Calu3 (cell line): ENCODE data around the gene CUL7. TPM values are rescaled to one million over a fixed set of nuclear protein-coding genes. Genes with fewer than 3 reads are reported as not detected.

Source experiments
- BruUV-seq: library from RNA; stranded (reverse); fragments of 400-500 nt; replicated peaks from 2 replicates; lab custom pipeline; 2021; lab: Mats Ljungman, UMichigan
- CTCF ChIA-PET: fragments of 300-600 bp; sonication (Branson Sonifier 250); formaldehyde crosslinking; loops from one replicate; lab custom pipeline; 2022; ENCODE audit warnings: antibody characterized with exemption; lab: Charles Lee
- DNase-seq: peaks from one replicate; pipeline ENCODE4 v3.0.0; 2022
- H3K27ac Mint-ChIP-seq: one replicate; pipeline ENCODE4 v1.8.0; 2022; ENCODE audit warnings: mixed read lengths; ENCODE audit not compliant: unreplicated experiment
- H3K27me3 Mint-ChIP-seq: one replicate; pipeline ENCODE4 v1.8.0; 2022; ENCODE audit warnings: mixed read lengths; ENCODE audit not compliant: unreplicated experiment
- H3K36me3 Mint-ChIP-seq: one replicate; pipeline ENCODE4 v1.8.0; 2022; ENCODE audit warnings: mild to moderate bottlenecking, moderate library complexity, mixed read lengths; ENCODE audit not compliant: insufficient read depth, unreplicated experiment
- H3K4me1 Mint-ChIP-seq: one replicate; pipeline ENCODE4 v1.8.0; 2022; ENCODE audit warnings: mild to moderate bottlenecking, low read depth, mixed read lengths; ENCODE audit not compliant: unreplicated experiment
- H3K4me3 Mint-ChIP-seq: one replicate; pipeline ENCODE4 v1.8.0; 2022; ENCODE audit warnings: mild to moderate bottlenecking, low read depth, moderate library complexity, mixed read lengths; ENCODE audit not compliant: unreplicated experiment
- H3K9me3 Mint-ChIP-seq: one replicate; pipeline ENCODE4 v1.8.0; 2022; ENCODE audit warnings: low read depth, mixed read lengths; ENCODE audit not compliant: unreplicated experiment
- CTCF ChIP-seq: fragments of 200-600 bp; IDR thresholded peaks from one replicate; pipeline ENCODE4 v1.8.0; 2022; ENCODE audit warnings: antibody characterized with exemption; ENCODE audit not compliant: unreplicated experiment
- intact Hi-C: fragments of 100-400 bp; cut with micrococcal nuclease; formaldehyde crosslinking; loops from one replicate; pipeline ENCODE4 v1.10.0; 2022; ENCODE audit not compliant: unreplicated experiment
- total RNA-seq: library from RNA; stranded (reverse); gene quantifications from 2 replicates; pipeline ENCODE4 v1.2.3, GENCODE V29; 2022

CUL7 gene
- total RNA-seq, 1 experiment from 2014 or later, result 25.5 TPM

DNA sequence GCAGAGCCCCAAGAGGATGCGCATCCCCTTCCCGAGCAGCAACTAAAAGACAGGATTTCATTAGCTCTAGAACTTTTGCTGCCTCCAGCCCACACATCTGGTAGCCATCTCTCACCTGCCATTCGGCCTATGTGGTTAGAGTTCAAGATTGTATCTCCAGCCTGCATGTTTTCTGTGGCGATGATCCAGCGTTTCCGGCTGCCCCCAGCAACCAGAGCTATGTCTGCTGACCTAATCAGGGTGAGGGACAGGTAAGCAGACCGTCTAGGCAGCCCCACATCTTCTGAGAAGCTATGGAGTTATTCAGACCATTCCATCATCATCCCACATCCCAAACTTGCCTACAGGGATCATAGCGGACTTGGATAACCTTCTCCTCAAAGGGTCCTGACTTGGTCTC is 2.3 kb upstream of the CUL7 start:
- no peaks in the 10 kb centered on the region for H3K9me3 Mint-ChIP-seq
- peaks cover 72% of the 10 kb centered on the region for H3K36me3 Mint-ChIP-seq
- no TSS peak for BruUV-seq
- no peak overlapping the region for H3K27ac Mint-ChIP-seq
- no peak overlapping the region for H3K4me3 Mint-ChIP-seq
- DNase-seq, result no peak
- H3K4me1 Mint-ChIP-seq, result peaks cover 32% of the 10 kb centered on the region
- no peak for TF ChIP-seq CTCF
- H3K27me3 Mint-ChIP-seq, result no peaks in the 10 kb centered on the region
- CTCF ChIA-PET, result no interaction called here
- intact Hi-C loops, result no loop called here

DNA sequence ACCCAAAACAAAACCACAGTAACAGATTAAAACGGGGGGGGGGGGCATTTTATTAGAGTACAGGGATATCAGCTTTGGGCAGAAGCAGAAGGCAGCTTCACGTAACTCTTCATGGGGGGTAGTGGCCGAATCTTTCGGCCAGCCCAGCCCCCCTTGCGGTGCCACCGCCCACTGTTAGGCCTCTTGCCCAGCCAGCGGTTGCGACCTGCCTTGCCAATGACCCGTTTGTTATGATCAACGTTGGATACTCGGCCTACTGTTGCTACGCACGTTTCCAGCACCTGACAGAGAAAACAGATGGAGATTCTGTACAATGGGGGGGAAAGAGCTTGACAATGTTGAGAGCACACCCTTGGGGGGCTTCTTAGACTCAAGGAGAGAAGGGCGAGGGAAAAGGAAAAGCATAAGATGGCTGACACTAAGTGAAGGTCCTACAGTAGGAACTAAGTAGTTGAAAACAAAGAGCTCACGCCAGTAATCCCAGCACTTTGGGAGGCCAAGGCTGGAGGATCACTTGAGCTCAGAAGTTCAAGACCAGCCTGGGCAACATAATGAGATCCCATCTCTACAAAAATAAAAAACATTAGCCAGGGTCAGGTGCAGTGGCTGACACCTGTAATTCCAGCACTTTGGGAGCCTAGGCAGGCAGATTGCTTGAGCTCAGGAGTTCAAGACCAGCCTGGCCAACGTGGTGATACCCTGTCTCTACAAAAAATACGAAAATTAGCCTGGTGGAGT is 724 bp upstream of the CUL7 start:
- peaks cover 22% of the 10 kb centered on the region for H3K4me1 Mint-ChIP-seq
- no peaks in the 10 kb centered on the region for H3K27me3 Mint-ChIP-seq
- intact Hi-C loops, result no loop called here
- CTCF ChIA-PET, result interaction anchor here (0.6 to 1.7 kb wide), 6 partner anchors 11 to 245 kb away, joined by 3 to 6 read pairs (median 4); partner anchors contain the start of genes KLHDC3 and MEA1
- no TSS peak for BruUV-seq
- H3K36me3 Mint-ChIP-seq, result peaks cover 66% of the 10 kb centered on the region
- H3K9me3 Mint-ChIP-seq, result no peaks in the 10 kb centered on the region
- H3K4me3 Mint-ChIP-seq, result peak overlapping the region; percentile 97
- H3K27ac Mint-ChIP-seq, result peak overlapping the region; percentile 88
- no peak for DNase-seq
- no peak for TF ChIP-seq CTCF

DNA sequence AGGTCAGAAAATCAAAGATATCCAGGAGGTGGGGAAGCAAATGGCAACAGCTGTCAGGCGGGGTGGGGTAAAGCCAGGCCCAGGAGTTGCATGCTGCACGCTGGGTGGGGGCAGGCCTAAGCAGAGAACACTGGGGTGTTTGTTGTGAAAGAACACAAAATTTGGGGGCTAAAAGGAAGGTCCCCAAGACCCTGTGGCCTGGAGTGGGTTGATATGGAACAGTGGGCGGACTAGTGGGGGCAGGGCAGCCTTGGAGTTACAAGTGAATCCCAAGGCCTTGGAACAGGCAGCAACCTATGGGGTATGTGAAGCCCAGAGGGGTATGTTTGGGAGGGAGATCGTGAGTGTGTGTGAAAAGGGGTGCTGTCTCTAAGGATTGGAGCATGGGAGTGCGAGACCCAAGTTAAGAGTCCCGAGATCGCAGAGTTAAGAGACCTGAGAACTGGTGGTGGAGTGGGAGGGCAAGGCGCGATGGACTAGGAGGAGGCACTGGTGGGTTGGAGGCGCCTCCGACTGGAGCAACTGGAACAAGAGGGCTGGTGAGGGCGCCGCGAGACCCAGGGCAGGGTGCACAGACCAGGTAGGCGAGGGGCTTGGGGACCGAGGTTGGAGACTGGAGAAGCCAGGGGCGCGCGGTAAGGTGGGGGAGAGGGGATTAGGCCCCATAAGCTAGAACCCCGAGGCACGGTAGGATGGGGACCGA is 658 bp downstream of the CUL7 start:
- H3K9me3 Mint-ChIP-seq, result no peaks in the 10 kb centered on the region
- intact Hi-C loops, result no loop called here
- H3K36me3 Mint-ChIP-seq, result peaks cover 63% of the 10 kb centered on the region
- peak overlapping the region; percentile 88 for H3K27ac Mint-ChIP-seq
- H3K4me1 Mint-ChIP-seq, result peaks cover 14% of the 10 kb centered on the region
- no peaks in the 10 kb centered on the region for H3K27me3 Mint-ChIP-seq
- no peak for TF ChIP-seq CTCF
- BruUV-seq, result TSS peak; percentile 14
- peak overlapping the region; percentile 97 for H3K4me3 Mint-ChIP-seq
- CTCF ChIA-PET, result interaction anchor here (0.6 to 1.0 kb wide), 5 partner anchors 39 to 374 kb away, joined by 3 to 5 read pairs (median 3); partner anchors contain the start of genes ABCC10, KLHDC3, MEA1 and PPP2R5D
- DNase-seq, result no peak

- DNase-seq, result no peak
- Mint-ChIP-seq H3K4me1 (peaks cover 13% of the 10 kb centered on the region), H3K27ac (peak overlapping the region; percentile 88), H3K36me3 (peaks cover 62% of the 10 kb centered on the region), H3K9me3 (no peaks in the 10 kb centered on the region), H3K4me3 (peak overlapping the region; percentile 97), H3K27me3 (no peaks in the 10 kb centered on the region)
- no peak for TF ChIP-seq CTCF
- no TSS peak for BruUV-seq
- CTCF ChIA-PET, result no interaction called here
- intact Hi-C loops, result no loop called here
Measured at GRCh38 chr6:43052225-43052841, 1.3 kb downstream of the CUL7 start.
